Body of pancreas (tissue), 4 donors: Measurements from ENCODE around the gene TMEM154. TPM values are rescaled to one million over a fixed set of nuclear protein-coding genes. Genes with fewer than 3 reads are reported as not detected.

Source experiments
- ATAC-seq: fragments of 150-250 bp; one replicate; pipeline ENCODE4 v1.9.1; 2016
- DNase-seq, 4 donors: peaks; one replicate each; pipeline ENCODE4 v3.0.0-alpha.2; 2019
- H3K27ac ChIP-seq, 4 donors: fragments of 200-600 bp; sonication (generic); 1 replicate in 3 of 4; 2 replicates in 1 of 4; pipeline versions ENCODE4 v1.5.1 to v1.6.1; 2016 to 2019; ENCODE audit warnings: mild to moderate bottlenecking in 1 of 4, mixed read lengths in 1 of 4, moderate library complexity in 1 of 4
- H3K27me3 ChIP-seq, 2 donors: fragments of 200-600 bp; sonication (generic); one replicate each; pipeline ENCODE4 v1.6.0; 2016; ENCODE audit warnings: mild to moderate bottlenecking in 1 of 2
- H3K36me3 ChIP-seq, 2 donors: fragments of 200-600 bp; sonication (generic); replicated peaks in 1 of 2; 2 replicates each; pipeline ENCODE4 v1.5.1; 2016; ENCODE audit warnings: low read depth in 2 of 2; ENCODE audit not compliant: insufficient read depth in 1 of 2
- H3K4me1 ChIP-seq: fragments of 200-600 bp; sonication (generic); one replicate; pipeline ENCODE4 v1.6.0; 2016
- H3K4me3 ChIP-seq, 2 donors: fragments of 200-600 bp; sonication (generic); 1 replicate in 1 of 2; 2 replicates in 1 of 2; pipeline ENCODE4 v1.5.1; 2016 to 2019
- H3K9me3 ChIP-seq, 3 donors: fragments of 200-600 bp; sonication (generic); 1 replicate in 2 of 3; 2 replicates in 1 of 3; pipeline ENCODE4 v1.5.1; 2016
- POLR2A ChIP-seq, 3 donors: fragments of 450-650 bp; IDR thresholded peaks; one replicate each; pipeline ENCODE4 v1.6.1; 2016; ENCODE audit warnings: antibody characterized with exemption in 3 of 3, mild to moderate bottlenecking in 2 of 3
- WGBS, 2 donors: methylation state at CpG; one replicate each; pipeline ENCODE4 v1.1.5; 2017; 5-methylcytosine and 5-hydroxymethylcytosine counted together
- intact Hi-C: fragments of 100-400 bp; cut with DNase I; formaldehyde crosslinking; loops from one replicate; pipeline ENCODE4 v1.15.1; 2023
- total RNA-seq, 2 donors: library from RNA; depleted of rRNA; stranded (reverse); fragments of >200 nt; gene quantifications; one replicate each; pipeline ENCODE4 v1.1.0, GENCODE V29; 2016
- TF ChIP-seq, protein P1 (sequence below), 7 experiments: fragments of 450-650 bp in 4 of 7; fragments of 200-600 bp in 3 of 7; sonication (generic) in 3 of 7; IDR thresholded peaks; one replicate each; pipeline ENCODE4 v1.5.1; 2016 to 2019; ENCODE audit warnings: antibody characterized with exemption in 7 of 7

TMEM154 gene
- total RNA-seq, 2 donors from 2014 or later, result under 0.01 to 0.52 TPM

GRCh38 chr4:152590179-152591031, 89.4 kb downstream of the TMEM154 start:
- Histone ChIP-seq H3K9me3 (no peaks in the 10 kb centered on the region), H3K27ac (no peak overlapping the region), H3K27me3 (no peaks in the 10 kb centered on the region), H3K36me3 (no peaks in the 10 kb centered on the region), H3K4me3 (no peak overlapping the region), H3K4me1 (no peaks in the 10 kb centered on the region)
- intact Hi-C loops, result no loop called here
- DNase-seq (no peak), ATAC-seq (no peak)
- 43 to 53% methylated on average over 4 of the region's 4 CpGs for WGBS, 2 donors
- TF ChIP-seq, protein P1, sequence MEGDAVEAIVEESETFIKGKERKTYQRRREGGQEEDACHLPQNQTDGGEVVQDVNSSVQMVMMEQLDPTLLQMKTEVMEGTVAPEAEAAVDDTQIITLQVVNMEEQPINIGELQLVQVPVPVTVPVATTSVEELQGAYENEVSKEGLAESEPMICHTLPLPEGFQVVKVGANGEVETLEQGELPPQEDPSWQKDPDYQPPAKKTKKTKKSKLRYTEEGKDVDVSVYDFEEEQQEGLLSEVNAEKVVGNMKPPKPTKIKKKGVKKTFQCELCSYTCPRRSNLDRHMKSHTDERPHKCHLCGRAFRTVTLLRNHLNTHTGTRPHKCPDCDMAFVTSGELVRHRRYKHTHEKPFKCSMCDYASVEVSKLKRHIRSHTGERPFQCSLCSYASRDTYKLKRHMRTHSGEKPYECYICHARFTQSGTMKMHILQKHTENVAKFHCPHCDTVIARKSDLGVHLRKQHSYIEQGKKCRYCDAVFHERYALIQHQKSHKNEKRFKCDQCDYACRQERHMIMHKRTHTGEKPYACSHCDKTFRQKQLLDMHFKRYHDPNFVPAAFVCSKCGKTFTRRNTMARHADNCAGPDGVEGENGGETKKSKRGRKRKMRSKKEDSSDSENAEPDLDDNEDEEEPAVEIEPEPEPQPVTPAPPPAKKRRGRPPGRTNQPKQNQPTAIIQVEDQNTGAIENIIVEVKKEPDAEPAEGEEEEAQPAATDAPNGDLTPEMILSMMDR (IDR thresholded peaks at IDR 0.05), result no peak
- no peak for TF ChIP-seq POLR2A (IDR thresholded peaks at IDR 0.05)

GRCh38 chr4:152588869-152589268, 90.9 kb downstream of the TMEM154 start:
- Histone ChIP-seq H3K4me3 (no peak overlapping the region), H3K36me3 (no peaks in the 10 kb centered on the region), H3K9me3 (no peaks in the 10 kb centered on the region), H3K4me1 (no peaks in the 10 kb centered on the region), H3K27ac (no peak overlapping the region), H3K27me3 (no peaks in the 10 kb centered on the region)
- intact Hi-C loops, result no loop called here
- no peak for TF ChIP-seq POLR2A (IDR thresholded peaks at IDR 0.05)
- TF ChIP-seq, protein P1 (IDR thresholded peaks at IDR 0.05), result no peak
- 83 to 95% methylated on average over 4 of the region's 4 CpGs for WGBS, 2 donors
- ATAC-seq, result no peak
- no peak for DNase-seq

DNA sequence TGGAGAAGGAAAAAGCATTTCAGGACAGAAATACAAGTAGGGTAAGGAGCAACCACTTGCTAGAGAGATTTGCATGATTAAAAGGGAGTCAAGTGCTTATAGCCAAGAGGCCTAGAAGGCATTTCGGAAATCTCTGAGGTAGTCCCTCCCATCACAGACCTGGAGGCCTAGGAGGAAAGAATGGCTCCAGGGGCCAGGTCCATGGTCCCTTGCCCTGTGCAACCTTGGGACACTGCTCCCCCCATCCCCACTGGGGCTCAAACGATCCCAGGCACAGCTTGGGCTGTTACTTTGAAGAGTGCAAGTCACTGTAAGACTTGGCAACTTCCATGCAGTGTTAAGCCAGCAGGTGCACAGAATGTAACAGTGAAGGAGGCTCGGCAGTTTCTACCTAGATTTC, 92.7 kb downstream of the TMEM154 start:
- TF ChIP-seq POLR2A (IDR thresholded peaks at IDR 0.05), result no peak
- TF ChIP-seq, protein P1 (IDR thresholded peaks at IDR 0.05), result no peak
- no peak overlapping the region for H3K27ac ChIP-seq
- 68 to 94% methylated on average over 3 of the region's 3 CpGs for WGBS, 2 donors
- H3K4me1 ChIP-seq, result no peaks in the 10 kb centered on the region
- no peak overlapping the region for H3K4me3 ChIP-seq
- intact Hi-C loops, result no loop called here
- no peaks in the 10 kb centered on the region for H3K9me3 ChIP-seq
- ATAC-seq, result no peak
- H3K36me3 ChIP-seq, result no peaks in the 10 kb centered on the region
- no peaks in the 10 kb centered on the region for H3K27me3 ChIP-seq
- DNase-seq, result no peak

DNA sequence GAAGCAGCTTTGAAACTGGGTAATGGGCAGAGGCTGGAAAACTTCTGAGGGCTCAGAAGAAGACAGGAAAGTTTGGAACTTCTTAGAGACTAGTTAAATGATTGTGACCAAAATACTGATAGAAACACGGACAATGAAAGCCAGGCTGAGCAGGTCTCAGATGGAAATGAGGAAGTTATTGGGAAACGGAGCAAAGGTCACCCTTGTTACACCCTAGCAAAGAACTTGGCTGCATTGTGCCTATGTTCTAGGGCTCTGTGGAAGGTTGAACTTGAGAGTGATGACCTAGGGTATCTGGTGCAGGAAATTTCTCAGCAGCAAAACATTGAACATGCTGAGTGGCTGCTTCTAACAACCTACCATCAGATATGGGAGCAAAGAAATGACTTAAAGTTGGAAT, 93.1 kb downstream of the TMEM154 start:
- H3K4me3 ChIP-seq, result no peak overlapping the region
- H3K27me3 ChIP-seq, result no peaks in the 10 kb centered on the region
- no peak for ATAC-seq
- no peaks in the 10 kb centered on the region for H3K4me1 ChIP-seq
- H3K36me3 ChIP-seq, result no peaks in the 10 kb centered on the region
- intact Hi-C loops, result no loop called here
- no peaks in the 10 kb centered on the region for H3K9me3 ChIP-seq
- WGBS, 2 donors, result 68 to 71% methylated on average over 2 of the region's 2 CpGs
- no peak for DNase-seq
- TF ChIP-seq, protein P1 (IDR thresholded peaks at IDR 0.05), result no peak
- TF ChIP-seq POLR2A (IDR thresholded peaks at IDR 0.05), result no peak
- no peak overlapping the region for H3K27ac ChIP-seq

GRCh38 chr4:152585023-152585441, 94.8 kb downstream of the TMEM154 start:
- no peaks in the 10 kb centered on the region for H3K27me3 ChIP-seq
- no peaks in the 10 kb centered on the region for H3K36me3 ChIP-seq
- DNase-seq (no peak), ATAC-seq (no peak)
- no peaks in the 10 kb centered on the region for H3K9me3 ChIP-seq
- H3K4me3 ChIP-seq, result no peak overlapping the region
- 51 to 70% methylated on average over 7 of the region's 7 CpGs for WGBS, 2 donors
- no peak for TF ChIP-seq POLR2A (IDR thresholded peaks at IDR 0.05)
- TF ChIP-seq, protein P1 (IDR thresholded peaks at IDR 0.05), result no peak
- intact Hi-C loops, result no loop called here
- no peaks in the 10 kb centered on the region for H3K4me1 ChIP-seq
- peak overlapping the region in 1 of 4 donors; percentile 9 for H3K27ac ChIP-seq
